SK-N-SH treated with all-trans-retinoic acid at 6 μM for 48 hours (cell line): ENCODE results near the gene SLC35D2.

Experiments
- ATAC-seq: fragments of 200-7000 bp; cut with Tn5 transposase; 3 replicates; pipeline ENCODE4 v1.9.1; 2020; ENCODE audit warnings: mild to moderate bottlenecking, moderate library complexity
- ARNTL ChIP-seq: fragments of 450-650 bp; formaldehyde crosslinking; IDR thresholded peaks from 2 replicates; pipeline ENCODE4 v1.5.0; 2020; ENCODE audit warnings: low read depth, mild to moderate bottlenecking, moderate library complexity, borderline replicate concordance
- BACH2 ChIP-seq: fragments of 250-450 bp; sonication (Bioruptor Pico); IDR thresholded peaks from 2 replicates; pipeline ENCODE4 v1.9.0; 2021; ENCODE audit warnings: mild to moderate bottlenecking, borderline replicate concordance
- CREB5 ChIP-seq: fragments of 250-450 bp; sonication (Bioruptor Pico); IDR thresholded peaks from 2 replicates; pipeline ENCODE4 v1.5.1; 2020; ENCODE audit warnings: low read depth, mild to moderate bottlenecking, moderate library complexity
- ESRRG ChIP-seq: fragments of 250-450 bp; sonication (Bioruptor Pico); IDR thresholded peaks from 2 replicates; pipeline ENCODE4 v1.6.1; 2021; ENCODE audit warnings: mild to moderate bottlenecking
- GLIS3 ChIP-seq: fragments of 250-450 bp; sonication (Bioruptor Pico); IDR thresholded peaks from 2 replicates; pipeline ENCODE4 v1.5.0; 2020; ENCODE audit warnings: mild to moderate bottlenecking, moderate library complexity
- ISL1 ChIP-seq: fragments of 250-450 bp; sonication (Bioruptor Pico); IDR thresholded peaks from 2 replicates; pipeline ENCODE4 v2.1.2; 2022; ENCODE audit warnings: mild to moderate bottlenecking, moderate library complexity
- OSR1 ChIP-seq: fragments of 250-450 bp; sonication (Bioruptor Pico); IDR thresholded peaks from 2 replicates; pipeline ENCODE4 v1.8.0; 2022; ENCODE audit warnings: moderate library complexity, mild to moderate bottlenecking, inconsistent platforms
- PATZ1 ChIP-seq: fragments of 250-450 bp; sonication (Bioruptor Pico); IDR thresholded peaks from 2 replicates; pipeline ENCODE4 v1.8.0; 2020; ENCODE audit warnings: mild to moderate bottlenecking, moderate library complexity, borderline replicate concordance
- PPARA ChIP-seq: fragments of 250-450 bp; sonication (Bioruptor Pico); IDR thresholded peaks from 2 replicates; pipeline ENCODE4 v1.5.0; 2020; ENCODE audit warnings: mild to moderate bottlenecking, borderline replicate concordance
- RARB ChIP-seq: fragments of 250-450 bp; sonication (Bioruptor Pico); IDR thresholded peaks from 2 replicates; pipeline ENCODE4 v1.8.0; 2021; ENCODE audit warnings: mild to moderate bottlenecking, moderate library complexity
- SNAI2 ChIP-seq: fragments of 250-450 bp; sonication (Bioruptor Pico); IDR thresholded peaks from 2 replicates; pipeline ENCODE4 v1.5.0; 2020; ENCODE audit warnings: mild to moderate bottlenecking, moderate library complexity
- TCF4 ChIP-seq: fragments of 250-450 bp; sonication (Bioruptor Pico); IDR thresholded peaks from 2 replicates; pipeline ENCODE4 v1.8.0; 2021; ENCODE audit warnings: mild to moderate bottlenecking, moderate library complexity, borderline replicate concordance
- TSHZ2 ChIP-seq: fragments of 250-450 bp; sonication (Bioruptor Pico); IDR thresholded peaks from 2 replicates; pipeline ENCODE4 v1.5.0; 2020; ENCODE audit warnings: mild to moderate bottlenecking, moderate library complexity
- ZC3H10 ChIP-seq: fragments of 250-450 bp; sonication (Bioruptor Pico); IDR thresholded peaks from 2 replicates; pipeline ENCODE4 v1.5.1; 2021; ENCODE audit warnings: mild to moderate bottlenecking, moderate library complexity
- ZFP3 ChIP-seq: fragments of 250-450 bp; sonication (Bioruptor Pico); IDR thresholded peaks from 2 replicates; pipeline ENCODE4 v1.5.0; 2020; ENCODE audit warnings: mild to moderate bottlenecking, moderate library complexity
- ZFP30 ChIP-seq: fragments of 450-650 bp; formaldehyde crosslinking; IDR thresholded peaks from 2 replicates; pipeline ENCODE4 v1.5.0; 2022; ENCODE audit warnings: mild to moderate bottlenecking, moderate library complexity
- ZNF565 ChIP-seq: fragments of 450-650 bp; formaldehyde crosslinking; conservative IDR thresholded peaks from 2 replicates; pipeline ENCODE4 v1.5.0; 2020; ENCODE audit warnings: low read depth, mild to moderate bottlenecking, moderate library complexity
- ZNF70 ChIP-seq: fragments of 450-650 bp; formaldehyde crosslinking; IDR thresholded peaks from 2 replicates; pipeline ENCODE4 v1.5.0; 2020; ENCODE audit warnings: mild to moderate bottlenecking, moderate library complexity
- ZNF8 ChIP-seq: fragments of 450-650 bp; formaldehyde crosslinking; IDR thresholded peaks from 2 replicates; pipeline ENCODE4 v1.5.0; 2020; ENCODE audit warnings: mild to moderate bottlenecking, moderate library complexity
- TF ChIP-seq, protein P1 (sequence below): fragments of 250-450 bp; sonication (Bioruptor Pico); IDR thresholded peaks from 2 replicates; pipeline ENCODE4 v1.8.0; 2021; ENCODE audit warnings: low read depth, mild to moderate bottlenecking, moderate library complexity, borderline replicate concordance
- TF ChIP-seq, protein P2 (sequence below): fragments of 250-450 bp; sonication (Bioruptor Pico); IDR thresholded peaks from 2 replicates; pipeline ENCODE4 v1.5.1; 2021; ENCODE audit warnings: mild to moderate bottlenecking, moderate library complexity

Gene SLC35D2

GRCh38 chr9:96289392-96289791 is 94.1 kb downstream of the SLC35D2 start:
- no peak for TF ChIP-seq ZFP30 (CRISPR knock-in tag)
- TF ChIP-seq, all 23 proteins: peak for 0
- ATAC-seq, result no peak

- TF ChIP-seq ISL1 (CRISPR knock-in tag), result no peak
- no peak for TF ChIP-seq PATZ1 (CRISPR knock-in tag)
- TF ChIP-seq OSR1, result no peak
- TF ChIP-seq, protein P1, sequence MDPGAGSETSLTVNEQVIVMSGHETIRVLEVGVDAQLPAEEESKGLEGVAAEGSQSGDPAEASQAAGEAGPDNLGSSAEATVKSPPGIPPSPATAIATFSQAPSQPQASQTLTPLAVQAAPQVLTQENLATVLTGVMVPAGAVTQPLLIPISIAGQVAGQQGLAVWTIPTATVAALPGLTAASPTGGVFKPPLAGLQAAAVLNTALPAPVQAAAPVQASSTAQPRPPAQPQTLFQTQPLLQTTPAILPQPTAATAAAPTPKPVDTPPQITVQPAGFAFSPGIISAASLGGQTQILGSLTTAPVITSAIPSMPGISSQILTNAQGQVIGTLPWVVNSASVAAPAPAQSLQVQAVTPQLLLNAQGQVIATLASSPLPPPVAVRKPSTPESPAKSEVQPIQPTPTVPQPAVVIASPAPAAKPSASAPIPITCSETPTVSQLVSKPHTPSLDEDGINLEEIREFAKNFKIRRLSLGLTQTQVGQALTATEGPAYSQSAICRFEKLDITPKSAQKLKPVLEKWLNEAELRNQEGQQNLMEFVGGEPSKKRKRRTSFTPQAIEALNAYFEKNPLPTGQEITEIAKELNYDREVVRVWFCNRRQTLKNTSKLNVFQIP, result no peak
- no peak for TF ChIP-seq ZNF565
- TF ChIP-seq ZNF70 (CRISPR knock-in tag), result no peak
- TF ChIP-seq ZFP3, result no peak
- TF ChIP-seq TSHZ2 (CRISPR knock-in tag), result no peak
- TF ChIP-seq BACH2, result no peak
- TF ChIP-seq, protein P2, sequence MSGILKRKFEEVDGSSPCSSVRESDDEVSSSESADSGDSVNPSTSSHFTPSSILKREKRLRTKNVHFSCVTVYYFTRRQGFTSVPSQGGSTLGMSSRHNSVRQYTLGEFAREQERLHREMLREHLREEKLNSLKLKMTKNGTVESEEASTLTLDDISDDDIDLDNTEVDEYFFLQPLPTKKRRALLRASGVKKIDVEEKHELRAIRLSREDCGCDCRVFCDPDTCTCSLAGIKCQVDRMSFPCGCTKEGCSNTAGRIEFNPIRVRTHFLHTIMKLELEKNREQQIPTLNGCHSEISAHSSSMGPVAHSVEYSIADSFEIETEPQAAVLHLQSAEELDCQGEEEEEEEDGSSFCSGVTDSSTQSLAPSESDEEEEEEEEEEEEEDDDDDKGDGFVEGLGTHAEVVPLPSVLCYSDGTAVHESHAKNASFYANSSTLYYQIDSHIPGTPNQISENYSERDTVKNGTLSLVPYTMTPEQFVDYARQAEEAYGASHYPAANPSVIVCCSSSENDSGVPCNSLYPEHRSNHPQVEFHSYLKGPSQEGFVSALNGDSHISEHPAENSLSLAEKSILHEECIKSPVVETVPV (CRISPR knock-in tag), result no peak
- no peak for TF ChIP-seq ZFP30 (CRISPR knock-in tag)
- TF ChIP-seq ZNF8, result no peak
- no peak for TF ChIP-seq ARNTL
- no peak for TF ChIP-seq PPARA (CRISPR knock-in tag)
- TF ChIP-seq ZC3H10 (CRISPR knock-in tag), result no peak
- TF ChIP-seq SNAI2 (CRISPR knock-in tag), result no peak
- TF ChIP-seq GLIS3 (CRISPR knock-in tag), result no peak
- TF ChIP-seq CREB5 (CRISPR knock-in tag), result no peak
- TF ChIP-seq RARB, result no peak
- TF ChIP-seq, all 23 proteins: peak for 0
- ATAC-seq, result no peak
Measured at GRCh38 chr9:96281641-96282040, 101.9 kb downstream of the SLC35D2 start.

DNA sequence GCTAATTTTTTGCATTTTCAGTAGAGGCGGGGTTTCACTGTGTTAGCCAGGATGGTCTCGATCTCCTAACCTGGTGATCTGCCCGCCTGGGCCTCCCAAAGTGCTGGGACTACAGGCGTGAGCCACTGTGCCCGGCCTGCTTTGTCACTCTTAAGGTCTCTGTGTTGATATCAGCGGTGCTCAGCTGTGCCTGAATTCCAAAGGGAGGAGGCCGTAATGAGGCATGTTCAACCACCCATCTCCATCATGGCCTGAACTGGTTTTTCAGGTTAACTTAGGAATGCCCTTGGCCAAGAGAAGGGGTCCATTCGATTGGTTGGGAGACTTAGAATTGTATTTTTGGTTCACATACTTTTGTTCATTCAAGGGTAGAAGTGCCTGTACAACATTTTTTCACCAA is 103.6 kb downstream of the SLC35D2 start:
- no peak for ATAC-seq
- TF ChIP-seq PATZ1 (CRISPR knock-in tag) (no peak), ESRRG (CRISPR knock-in tag) (no peak), TSHZ2 (CRISPR knock-in tag) (no peak), ZC3H10 (CRISPR knock-in tag) (no peak), ZFP3 (no peak), SNAI2 (CRISPR knock-in tag) (no peak), ARNTL (no peak), CREB5 (CRISPR knock-in tag) (no peak), ZNF70 (CRISPR knock-in tag) (no peak), GLIS3 (CRISPR knock-in tag) (no peak), PPARA (CRISPR knock-in tag) (no peak), TCF4 (CRISPR knock-in tag) (no peak)
- TF ChIP-seq, protein P2 (CRISPR knock-in tag), result no peak
